Activated CD4-positive, CD25-positive, alpha-beta regulatory T cell (primary cell): Measurements from ENCODE around the gene NCOR2.

Source experiments
- DNase-seq, 4 experiments: peaks; one replicate each; lab custom pipeline; 2025; lab: John Stamatoyannopoulos, UW

NCOR2 gene

DNA sequence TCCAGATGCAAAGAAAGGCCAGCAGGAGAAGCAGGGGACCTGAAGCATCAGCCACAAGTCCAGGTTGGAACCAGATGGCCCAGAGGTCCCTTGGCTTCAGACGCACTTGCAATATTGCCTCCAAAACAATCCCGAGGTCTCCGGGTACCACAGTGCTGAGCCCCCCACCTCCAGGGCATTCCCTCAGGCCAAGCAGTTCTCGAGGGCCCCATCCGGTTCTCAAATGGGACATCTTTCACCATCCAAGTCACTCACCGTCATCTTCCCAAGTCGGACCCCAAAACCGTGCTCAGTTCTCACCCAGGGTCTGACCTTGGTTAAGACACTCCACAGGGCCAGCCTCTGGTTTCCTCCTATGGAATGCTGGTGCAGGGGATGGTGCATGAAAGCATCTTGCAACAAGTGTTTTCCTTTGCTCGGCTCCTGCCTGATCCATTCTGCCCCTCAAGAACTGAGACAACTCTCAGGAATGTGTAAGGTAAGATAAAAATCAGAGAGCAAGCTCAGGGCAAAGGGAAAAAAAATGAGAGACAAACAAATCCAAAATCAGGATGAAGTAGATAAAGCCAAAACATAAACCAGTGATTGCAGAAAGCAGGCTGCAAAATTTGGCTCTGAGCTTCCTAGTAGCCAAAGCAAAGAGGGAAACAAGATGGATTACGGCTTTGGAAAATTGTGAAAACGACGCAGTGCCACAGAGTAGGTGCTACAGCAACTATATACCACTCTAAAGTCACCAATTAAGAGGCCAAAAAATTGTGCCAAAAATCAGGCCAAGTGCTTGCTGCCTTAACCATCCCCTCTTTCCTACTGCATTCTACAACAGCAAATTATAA lies 8.0 kb downstream of the NCOR2 start:
- no peak for DNase-seq

DNA sequence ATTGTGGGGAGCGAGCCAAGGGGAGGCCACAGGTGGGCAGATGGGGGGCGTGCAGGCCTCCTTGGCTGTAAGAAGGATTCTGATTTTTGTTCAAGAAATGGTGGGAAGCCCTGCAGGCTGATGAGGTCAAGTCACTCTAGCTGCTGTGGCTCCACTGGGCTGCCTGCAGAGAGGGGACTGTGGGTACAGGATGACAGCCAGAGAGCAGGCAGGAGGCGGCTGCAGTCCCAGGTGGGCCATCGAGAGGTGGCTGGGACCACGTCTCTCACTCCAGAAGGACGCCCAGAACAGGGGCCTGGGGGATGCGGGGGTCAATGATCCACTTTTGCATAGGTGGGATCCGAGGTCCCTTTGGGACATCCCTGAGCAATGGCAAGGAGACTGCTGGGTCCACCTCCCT lies 9.1 kb downstream of the NCOR2 start:
- DNase-seq, result no peak

DNA sequence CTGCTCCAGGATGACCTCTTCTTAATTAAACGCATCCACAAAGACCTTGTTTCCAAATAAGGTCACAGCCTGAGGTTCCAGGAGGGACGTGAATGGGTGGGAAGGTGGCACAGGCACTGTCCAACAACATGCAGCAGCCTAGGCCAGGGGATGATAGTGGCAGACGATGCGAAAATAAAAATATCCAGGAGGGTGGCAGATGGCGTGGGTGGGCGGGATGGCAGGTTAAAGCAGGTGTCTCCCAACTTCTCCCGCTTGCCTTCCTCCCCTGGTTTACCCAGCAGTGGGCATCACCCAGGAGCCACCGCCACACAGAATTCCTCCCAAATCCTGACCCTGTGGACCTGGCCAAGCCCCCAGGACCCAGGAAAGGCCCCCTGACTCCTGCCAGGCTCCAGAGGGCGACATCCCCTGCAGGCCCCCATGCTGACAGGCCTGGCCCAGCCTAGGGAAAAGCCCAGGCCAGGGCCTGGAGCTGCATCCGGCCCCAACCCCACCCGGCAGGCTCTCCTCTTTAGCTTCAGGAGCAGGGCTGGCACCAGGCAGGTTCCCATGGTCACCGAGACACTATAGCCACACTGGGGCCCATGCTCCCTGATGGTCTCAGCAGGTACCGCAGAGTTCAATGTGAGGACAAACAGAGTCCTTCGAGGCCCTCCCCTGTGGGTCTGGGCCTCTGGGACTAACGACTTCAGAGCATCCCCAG lies 9.7 kb downstream of the NCOR2 start:
- DNase-seq, result no peak

DNA sequence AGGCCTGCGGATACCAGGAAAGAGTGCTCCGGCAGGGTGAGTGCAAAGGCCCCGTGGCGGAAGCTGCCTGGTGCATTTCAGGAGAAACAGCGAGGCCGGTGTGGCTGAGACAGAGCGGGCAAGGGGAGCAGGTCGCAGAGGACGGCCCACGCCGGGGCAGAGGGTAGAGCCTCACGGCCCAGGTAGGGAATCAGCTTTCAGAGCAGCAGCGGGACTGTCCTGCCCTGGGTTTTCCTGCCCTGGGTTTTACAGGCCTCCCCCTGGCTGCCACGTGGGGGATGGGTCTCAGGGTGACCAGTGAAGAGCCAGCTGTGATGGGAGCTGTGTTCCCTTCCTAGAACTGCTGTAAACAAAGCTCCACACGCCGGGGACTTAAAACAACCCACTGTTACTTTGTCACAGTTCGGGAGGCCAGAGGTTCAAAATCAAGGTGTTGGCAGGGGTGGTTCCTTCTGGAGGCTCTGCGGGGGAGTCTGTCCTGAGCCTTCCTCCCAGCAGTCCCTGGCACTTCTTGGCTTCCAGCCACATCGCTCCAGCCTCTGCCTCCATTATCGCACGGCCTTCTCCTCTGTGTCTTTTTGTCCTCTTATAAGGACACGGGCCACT lies 10.4 kb downstream of the NCOR2 start:
- DNase-seq, result no peak

DNA sequence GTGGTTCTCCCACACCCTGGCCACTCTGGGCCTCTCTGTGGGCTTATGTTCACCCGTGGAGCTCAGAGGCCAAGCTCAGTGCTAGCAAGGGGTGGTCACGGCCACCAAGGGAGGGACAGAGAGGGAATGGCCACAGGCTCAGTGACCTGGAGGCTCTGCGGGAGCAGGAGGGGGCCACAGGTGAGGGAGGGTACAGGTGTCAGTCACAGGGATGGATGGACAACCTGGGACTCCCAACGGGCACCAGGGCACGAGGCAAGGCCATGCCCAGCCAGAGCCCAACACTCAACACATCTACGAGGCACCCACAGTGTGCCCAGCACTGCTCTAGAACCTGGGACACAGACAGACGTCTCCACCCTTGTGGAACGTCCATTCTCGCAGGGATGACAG lies 11.3 kb downstream of the NCOR2 start:
- no peak for DNase-seq

DNA sequence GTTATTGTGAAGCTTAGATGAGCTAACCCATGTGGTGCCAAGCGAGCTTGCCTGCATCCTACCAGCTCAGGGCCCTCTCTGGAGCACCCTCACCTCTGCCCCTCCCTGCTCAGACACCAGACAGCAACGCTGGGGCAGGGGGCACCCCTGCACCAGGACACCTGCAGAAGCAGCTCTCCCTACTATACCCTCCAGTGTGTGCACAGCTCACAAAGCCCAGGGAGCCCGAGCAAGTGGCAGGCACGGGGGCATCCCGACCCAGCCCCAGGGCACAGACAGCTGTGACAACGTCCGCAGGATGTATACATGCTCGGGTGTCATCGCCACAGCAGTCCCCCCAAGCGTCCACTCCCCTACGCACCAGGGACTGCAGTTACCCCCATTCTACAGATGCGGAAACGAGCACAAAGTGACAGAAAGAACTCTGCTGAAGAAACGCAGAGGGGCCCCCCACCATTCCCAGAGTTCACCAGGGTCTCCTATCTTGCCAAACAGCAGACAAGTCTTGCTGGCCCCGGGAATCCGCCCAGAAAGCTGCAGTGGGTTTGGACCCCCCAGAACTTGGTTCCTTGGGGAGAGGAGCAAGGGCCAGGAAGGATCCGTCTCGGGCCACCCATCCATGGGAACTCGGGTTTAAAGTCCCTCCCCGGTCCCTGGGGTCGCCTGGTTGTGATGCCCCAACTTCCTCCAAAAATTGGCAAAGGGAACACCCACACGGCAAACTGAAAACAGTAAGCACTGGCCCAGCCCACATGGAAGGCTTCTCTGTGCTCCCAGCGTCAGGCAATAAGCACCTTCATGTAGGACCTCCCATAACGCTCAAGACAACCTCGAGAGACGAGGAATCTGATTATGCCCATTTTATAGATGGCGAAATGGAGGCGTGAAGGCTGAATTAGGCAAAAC lies 12.0 kb downstream of the NCOR2 start:
- DNase-seq, result no peak

DNA sequence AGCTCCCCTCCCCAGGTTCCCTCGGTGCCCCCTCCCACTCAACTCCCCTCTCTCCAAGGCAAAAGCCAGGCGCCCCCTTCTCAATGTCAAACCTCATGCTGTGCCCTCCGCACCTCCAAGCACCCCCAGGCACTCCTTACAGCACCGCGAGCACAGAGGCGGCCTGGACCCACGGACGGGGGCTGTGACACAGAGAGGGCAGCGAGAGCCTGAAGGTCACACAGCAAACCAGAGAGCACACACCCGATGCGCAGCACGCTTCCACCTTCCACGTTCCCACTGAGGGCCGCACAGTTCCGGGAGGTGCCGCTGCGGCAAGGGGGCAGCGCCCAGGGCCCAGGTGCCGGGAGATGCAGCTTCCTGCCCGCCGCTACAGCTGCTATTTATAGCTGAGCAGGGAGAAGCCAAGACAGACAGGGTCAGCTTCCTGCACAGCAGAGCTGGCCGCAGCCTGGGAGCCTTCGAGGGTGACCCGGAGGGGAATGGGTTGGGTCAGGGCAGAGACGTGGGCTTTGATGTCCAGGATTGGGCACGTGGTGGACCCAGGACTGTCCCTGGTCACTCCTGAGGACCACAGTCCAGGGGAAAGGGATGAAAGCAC lies 12.9 kb downstream of the NCOR2 start:
- DNase-seq, result no peak

DNA sequence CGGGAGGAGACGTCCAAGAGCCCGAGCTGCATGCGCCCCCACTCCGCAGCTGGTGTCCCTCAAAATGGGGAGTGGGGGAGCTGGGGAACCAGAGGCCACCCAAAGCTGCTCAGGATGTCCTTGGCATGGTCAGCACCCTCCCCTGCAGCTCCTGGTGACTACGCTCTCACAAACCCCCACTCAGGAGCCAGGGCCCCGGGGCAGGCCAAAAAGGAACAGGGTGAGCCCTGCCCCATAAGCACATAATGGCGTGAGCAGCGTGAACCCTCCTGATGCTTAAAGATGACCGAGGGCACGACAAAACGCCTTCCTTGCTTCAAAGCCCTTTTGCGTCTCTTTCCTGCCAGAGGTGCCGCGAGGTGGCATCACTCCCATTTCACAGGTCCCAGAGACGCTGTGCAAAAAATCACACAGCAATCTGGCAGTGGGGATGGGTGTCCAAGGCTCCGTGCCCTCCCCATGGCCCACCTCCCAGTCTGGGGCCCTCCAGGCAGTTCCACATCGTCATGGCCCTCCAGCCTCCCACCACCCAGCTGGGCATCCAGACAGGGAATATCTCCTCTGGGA lies 13.5 kb downstream of the NCOR2 start:
- no peak for DNase-seq

DNA sequence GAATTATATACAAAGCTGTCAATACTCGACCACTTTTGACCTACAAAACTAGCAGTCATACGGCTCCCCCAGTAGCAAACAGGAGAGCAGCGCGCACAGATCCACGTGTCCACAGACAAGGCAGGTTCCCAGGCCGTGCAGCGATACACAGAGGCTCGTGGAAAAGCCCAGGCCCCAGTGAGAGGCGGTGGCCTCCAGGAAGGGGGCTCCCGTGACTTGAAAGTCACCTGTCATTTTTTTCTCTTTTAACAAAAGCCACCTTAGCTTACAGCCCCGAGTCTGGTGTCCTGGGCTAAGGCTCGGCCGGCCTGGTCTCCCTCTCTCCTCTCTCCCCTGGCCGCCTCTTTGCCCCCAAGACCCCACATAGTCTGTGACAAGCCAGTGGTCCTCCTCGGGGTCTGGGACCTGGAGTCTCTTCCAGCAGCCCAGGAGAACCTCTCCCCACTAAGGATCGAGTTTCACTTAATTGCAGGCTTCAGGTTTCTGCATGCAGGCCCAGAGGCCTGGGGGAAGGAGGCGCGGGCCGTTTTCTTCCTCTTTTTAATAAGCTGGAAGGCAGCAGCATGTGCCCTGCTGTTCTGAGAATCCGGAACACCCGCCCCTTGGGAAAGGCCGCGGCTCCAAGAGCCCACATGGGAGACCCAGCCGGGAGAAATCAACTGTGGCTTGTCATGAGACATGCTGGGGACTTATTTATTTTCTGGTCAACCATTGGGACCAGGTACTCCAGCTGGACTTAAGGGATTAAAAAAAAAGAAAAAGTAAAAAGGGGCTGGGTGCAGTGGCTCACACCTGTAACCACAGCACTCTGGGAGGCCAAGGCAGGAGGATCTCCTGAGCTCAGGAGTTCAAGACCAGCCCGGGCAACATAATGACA lies 15.9 kb downstream of the NCOR2 start:
- DNase-seq, result no peak

DNA sequence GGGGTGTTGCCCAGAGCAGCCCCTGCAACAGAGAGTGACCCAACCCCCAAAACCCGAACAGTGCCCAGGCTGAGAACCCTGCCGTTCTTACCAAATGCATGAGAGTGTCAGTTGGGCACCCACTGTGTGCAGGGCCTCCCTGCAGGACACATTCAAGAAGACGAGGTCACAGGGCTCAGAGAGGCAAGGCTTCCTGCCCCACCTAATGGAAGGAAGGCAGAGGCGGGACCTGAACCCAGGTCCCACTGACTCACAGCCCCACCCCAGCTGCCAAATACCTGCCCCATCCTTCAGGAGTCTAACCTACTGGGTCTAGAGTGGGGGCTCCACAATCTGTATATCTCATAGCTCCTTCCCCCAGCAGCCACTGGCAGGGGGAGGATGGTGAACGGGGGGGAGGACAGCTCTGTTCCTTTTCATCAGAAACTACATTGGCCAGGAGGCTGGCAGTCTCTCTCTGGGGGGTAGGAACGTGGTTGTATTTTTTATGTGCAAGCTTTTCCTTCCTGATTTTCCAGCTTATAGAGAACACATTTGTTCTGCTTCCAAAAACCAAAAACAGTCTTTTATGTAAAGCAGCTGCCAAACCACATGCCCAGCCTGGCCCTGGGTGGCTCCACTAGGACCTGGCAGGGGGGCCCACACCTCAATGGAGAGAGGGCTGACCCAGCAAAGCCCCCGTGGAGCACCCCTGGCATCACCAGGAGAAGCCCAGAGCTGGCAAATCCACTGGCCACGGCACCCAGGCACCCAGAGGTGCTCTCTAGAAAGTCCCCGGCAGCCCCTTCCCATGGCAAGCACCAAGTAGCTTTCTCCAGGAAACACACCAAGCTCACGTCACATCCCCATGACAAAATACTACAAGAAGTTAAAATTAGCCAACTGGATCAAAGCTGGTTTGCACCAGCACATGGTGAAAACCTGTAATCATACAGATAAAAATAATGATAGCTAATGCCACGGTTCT lies 17.0 kb downstream of the NCOR2 start:
- no peak for DNase-seq

DNA sequence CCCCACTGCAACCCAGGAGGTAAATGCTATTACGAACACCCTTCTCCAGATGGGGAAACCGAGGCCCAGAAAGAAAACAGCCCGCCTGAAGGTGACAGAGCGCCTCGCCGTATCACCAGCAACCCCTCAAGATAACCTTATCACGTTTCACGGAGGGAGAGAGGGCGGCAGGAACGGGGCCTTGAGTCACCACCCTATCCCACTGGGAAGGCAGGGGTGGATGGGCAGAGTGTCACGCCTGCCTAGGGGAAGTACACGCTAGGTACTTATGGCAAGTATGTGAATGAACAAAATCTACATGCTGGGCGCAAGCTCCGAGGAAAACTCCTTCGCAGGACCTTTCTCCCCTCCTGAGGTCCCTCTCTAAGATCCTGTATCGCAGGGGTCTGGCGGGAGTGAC lies 17.8 kb downstream of the NCOR2 start:
- DNase-seq, result no peak

DNA sequence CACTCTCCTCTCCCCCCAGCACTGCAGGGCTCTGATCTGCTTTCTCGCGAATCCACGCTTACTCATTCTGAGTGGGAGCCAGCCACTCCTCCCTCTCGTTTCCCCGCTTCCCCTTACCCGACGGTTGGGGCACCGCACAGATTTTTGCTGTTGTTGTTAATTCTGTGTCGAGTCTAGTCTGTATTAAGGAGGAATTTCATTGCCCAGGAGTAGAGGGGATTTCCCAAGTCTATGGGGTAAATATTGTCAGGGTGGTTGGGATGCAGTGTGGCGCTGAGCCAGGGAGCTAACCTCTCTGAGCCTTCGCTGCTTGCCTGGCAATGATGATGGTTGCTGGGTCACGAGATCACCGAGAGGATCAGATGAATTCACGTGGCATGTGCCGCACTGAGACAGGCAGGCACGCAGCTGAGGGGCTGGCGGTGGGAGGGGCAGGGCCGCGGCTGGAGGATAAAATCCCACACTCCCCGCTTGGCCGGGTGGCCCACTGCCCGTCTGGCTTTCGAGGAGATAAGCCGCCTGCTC lies 18.5 kb downstream of the NCOR2 start:
- DNase-seq, result no peak

DNA sequence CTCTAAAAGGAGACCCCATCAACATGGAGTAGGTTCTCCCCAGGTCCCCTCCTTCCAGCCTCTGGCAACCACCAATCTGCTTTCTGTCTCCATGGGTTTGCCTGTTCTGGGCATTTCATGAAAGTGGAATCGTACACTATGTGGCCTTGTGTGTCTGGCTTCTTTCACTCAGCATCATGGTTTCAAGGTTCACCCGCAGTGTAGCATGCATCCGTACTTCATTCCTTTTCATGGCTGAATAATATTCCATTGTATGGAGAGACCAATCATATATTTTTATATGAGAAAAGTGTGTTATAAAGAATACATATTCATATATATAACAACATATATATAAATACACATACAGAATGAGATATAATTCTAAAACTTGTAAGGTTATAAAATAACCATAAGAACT lies 19.8 kb downstream of the NCOR2 start:
- DNase-seq, result no peak

DNA sequence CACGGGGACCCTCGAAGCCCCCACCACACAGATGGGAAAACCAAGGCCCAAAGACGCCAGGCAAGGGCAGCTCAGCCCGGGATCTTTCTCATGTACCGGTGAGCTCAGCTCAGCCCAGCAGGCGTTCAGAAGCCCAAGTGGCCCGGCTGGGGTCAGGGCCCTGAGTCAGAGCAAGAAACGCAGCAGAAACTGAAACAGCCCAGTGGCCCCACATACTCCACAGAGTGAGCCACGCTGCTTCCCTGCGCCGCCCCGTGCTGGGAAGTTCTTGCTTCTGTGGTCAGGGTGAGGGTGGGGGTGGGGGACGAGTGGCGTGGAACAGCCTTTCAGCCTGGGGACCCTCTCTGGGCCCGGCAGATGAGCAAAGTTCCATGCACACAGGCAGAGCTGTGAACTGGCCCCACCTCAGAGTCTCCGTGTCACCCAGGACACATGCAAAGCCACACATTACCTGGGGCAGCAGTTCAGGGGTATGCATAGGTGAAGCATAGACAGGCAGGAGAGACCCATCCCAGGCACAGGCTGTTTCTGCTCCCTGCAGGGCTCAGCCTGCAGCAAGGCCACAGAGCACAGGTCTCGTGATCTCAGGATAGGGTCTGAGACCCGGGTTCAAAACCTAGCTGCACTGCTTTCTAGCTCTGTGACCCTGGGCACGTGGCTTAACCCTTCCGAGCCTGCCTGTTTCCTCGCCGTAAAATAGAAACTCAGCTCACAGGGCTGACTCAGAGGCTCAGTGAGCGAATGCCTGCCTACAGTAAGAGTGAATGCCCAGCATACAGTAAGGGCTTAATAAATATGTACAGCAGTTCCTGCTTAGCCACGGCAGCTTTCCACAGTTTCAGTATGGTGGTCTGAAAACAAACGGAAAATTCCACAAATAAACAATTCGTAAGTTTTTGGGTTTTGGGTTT lies 21.6 kb downstream of the NCOR2 start:
- peak in 1 of 4 experiments; percentile 41 for DNase-seq

DNA sequence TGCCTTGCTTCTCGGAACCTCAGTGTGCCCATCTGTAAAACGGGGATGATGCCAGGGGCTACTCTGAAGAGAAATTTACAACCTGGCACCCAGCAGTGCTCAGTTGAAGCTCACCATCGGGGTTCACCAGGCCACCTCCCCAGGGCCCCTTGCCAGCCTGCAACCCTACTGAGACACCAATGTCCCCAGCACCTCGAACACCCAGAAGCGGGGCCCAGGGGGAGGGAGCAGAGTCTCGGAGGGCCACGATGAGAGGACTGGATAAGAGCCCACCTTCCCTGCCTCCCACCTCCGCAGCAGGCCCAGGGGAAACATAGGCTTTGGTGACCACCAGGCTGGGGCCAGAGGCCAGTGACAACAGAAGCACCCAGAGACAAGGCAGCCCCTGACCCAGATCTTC lies 22.4 kb downstream of the NCOR2 start:
- DNase-seq, result no peak

DNA sequence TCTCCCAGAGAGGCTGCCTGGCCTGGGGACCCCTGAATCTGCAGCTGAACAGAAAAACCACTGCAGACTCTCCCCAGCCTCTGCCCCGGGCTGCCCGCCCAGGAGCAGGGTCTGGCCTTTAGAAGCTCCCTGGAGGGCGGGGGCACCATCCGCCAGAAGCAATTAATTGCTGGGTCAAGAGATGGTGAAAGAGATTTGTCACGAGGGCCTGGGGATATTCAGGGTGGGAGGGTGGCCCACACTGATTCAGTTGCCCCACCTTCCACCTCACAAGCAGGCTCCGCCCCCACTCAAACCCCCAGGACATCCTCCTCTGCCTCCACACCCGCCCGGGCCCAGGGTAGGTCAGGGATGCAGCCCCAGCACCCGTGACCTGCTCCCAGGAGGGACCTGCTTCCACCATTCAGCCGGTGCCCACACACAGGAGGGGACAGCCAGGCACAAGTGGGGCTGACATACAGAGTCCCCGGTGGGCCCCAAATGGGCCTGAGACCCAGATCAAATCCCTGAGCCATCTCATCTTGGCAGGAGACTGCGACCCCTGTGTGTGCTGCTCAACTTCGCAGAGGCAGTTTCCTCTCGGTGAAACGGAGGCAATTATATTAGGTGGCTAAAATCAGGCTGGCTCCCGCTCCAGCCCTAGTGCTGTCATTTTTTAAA lies 23.0 kb downstream of the NCOR2 start:
- DNase-seq, result no peak

DNA sequence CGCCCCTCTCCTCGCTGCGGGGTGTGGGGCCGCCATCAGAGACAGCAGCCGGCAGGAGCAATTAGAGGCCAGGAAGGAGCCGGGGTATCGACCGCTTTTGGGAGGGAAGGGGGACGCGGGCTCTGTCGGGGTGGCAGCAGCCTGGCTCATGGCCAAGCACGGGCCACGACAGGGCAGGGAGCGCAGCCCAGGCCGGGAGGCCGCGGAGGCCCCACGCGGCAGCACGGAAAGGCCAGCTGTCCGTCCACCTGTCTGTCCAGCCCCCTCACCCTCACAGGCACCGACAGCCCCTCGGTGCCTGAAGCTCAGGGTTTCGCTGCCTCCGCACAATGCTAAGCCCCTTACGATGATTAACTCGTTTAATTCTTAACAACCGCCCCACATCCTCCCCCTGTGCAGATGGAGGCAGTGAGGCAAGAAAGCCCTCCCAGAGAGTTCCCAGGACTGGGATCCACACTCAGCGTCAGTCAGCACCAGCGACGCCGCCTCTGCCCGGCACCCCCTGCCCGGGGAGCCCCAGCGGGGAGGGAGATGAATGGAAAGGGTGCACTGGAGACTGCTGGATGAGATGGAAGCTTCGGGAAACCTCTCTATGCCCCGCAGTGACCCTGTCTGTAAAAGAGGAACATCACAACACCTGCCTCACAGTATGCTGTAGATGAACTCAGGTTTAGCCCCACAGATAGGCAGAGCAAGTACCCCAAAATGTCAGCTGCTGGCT lies 23.7 kb downstream of the NCOR2 start:
- no peak for DNase-seq
